CD4-positive, alpha-beta memory T cell (primary cell): ENCODE results near the gene OR4K2. TPM values are rescaled to one million over a fixed set of nuclear protein-coding genes. Genes with fewer than 3 reads are reported as not detected.
"Not testable (repeated sequence)": the region's sequence is repeated elsewhere in the genome, so short reads cannot be mapped to it uniquely, and the experiment has no call there.

Experiments
- CTCF ChIA-PET: fragments of 350-600 bp; sonication (Branson Sonifier 250); formaldehyde crosslinking; loops from one replicate; lab custom pipeline; 2021; ENCODE audit warnings: inconsistent platforms; ENCODE audit not compliant: partially characterized antibody; lab: Charles Lee
- POLR2A ChIA-PET: fragments of 350-600 bp; sonication (Branson Sonifier 250); formaldehyde crosslinking; loops from one replicate; lab custom pipeline; 2021; ENCODE audit not compliant: partially characterized antibody; lab: Charles Lee
- DNase-seq, 5 donors: peaks; one replicate each; pipeline versions ENCODE4 v3.0.0 to v3.0.0-alpha.2; 2020 to 2022; ENCODE audit warnings: mixed read lengths in 1 of 5
- H3K27ac ChIP-seq: one replicate; pipeline ENCODE4 v1.7.0; 2013; ENCODE audit warnings: low read depth, low read length
- H3K27me3 ChIP-seq: 2 replicates; pipeline ENCODE4 v1.7.0; 2013; ENCODE audit warnings: mild to moderate bottlenecking, low read length, moderate library complexity; ENCODE audit not compliant: insufficient read depth
- H3K36me3 ChIP-seq: 2 replicates; pipeline ENCODE4 v1.7.0; 2013; ENCODE audit warnings: mild to moderate bottlenecking, low read length, moderate library complexity; ENCODE audit not compliant: insufficient read depth
- H3K4me1 ChIP-seq: 2 replicates; pipeline ENCODE4 v1.7.0; 2013; ENCODE audit warnings: mild to moderate bottlenecking, low read length, moderate library complexity; ENCODE audit not compliant: insufficient read depth
- H3K4me3 ChIP-seq, 2 donors: one replicate each; pipeline ENCODE4 v1.7.0; 2013; ENCODE audit warnings: low read length in 2 of 2, mild to moderate bottlenecking in 1 of 2
- H3K9me3 ChIP-seq, 2 donors: one replicate each; pipeline ENCODE4 v1.7.0; 2013; ENCODE audit warnings: low read length in 2 of 2, control low read depth in 1 of 2; ENCODE audit not compliant: control insufficient read depth in 1 of 2
- H3K27ac Mint-ChIP-seq, 7 donors: one replicate each; pipeline ENCODE4 v1.8.0; 2020 to 2021; ENCODE audit warnings: mixed read lengths in 7 of 7, mild to moderate bottlenecking in 6 of 7, inconsistent platforms in 3 of 7, moderate library complexity in 3 of 7
- H3K27me3 Mint-ChIP-seq, 2 donors: one replicate each; pipeline ENCODE4 v1.8.0; 2020 to 2021; ENCODE audit warnings: mixed read lengths in 2 of 2
- H3K36me3 Mint-ChIP-seq, 2 donors: one replicate each; pipeline ENCODE4 v1.8.0; 2020 to 2021; ENCODE audit warnings: mixed read lengths in 2 of 2, inconsistent platforms in 1 of 2, mild to moderate bottlenecking in 1 of 2
- H3K4me1 Mint-ChIP-seq, 4 donors: one replicate each; pipeline ENCODE4 v1.8.0; 2020 to 2021; ENCODE audit warnings: mixed read lengths in 4 of 4, mild to moderate bottlenecking in 1 of 4
- H3K4me3 Mint-ChIP-seq, 8 donors: one replicate each; pipeline ENCODE4 v1.8.0; 2020 to 2021; ENCODE audit warnings: mixed read lengths in 8 of 8, mild to moderate bottlenecking in 7 of 8, moderate library complexity in 6 of 8, inconsistent platforms in 3 of 8
- H3K9me3 Mint-ChIP-seq, 8 donors: one replicate each; pipeline ENCODE4 v1.8.0; 2020 to 2021; ENCODE audit warnings: mixed read lengths in 8 of 8, mild to moderate bottlenecking in 5 of 8, inconsistent platforms in 3 of 8, moderate library complexity in 1 of 8
- intact Hi-C: fragments of 100-400 bp; cut with micrococcal nuclease; formaldehyde crosslinking; loops from one replicate; pipeline ENCODE4 v1.15.1; 2023
- polyA plus RNA-seq, 2 donors: library from polyadenylated mRNA; unstranded; fragments of 300-500 nt; fragmentation: Illumina TruSeq; gene quantifications; one replicate each; pipeline ENCODE4 v1.2.3, GENCODE V29; 2021
- total RNA-seq, 2 experiments: library from RNA; stranded (reverse); gene quantifications; one replicate each; pipeline ENCODE4 v1.2.3, GENCODE V29; 2021

Gene OR4K2
- total RNA-seq (not detected), polyA plus RNA-seq (not detected)

GRCh38 chr14:19874842-19875241 is at the start of gene OR4K2:
Gene OR4K2, plus strand, starts transcription at chr14:19875142. Its CDS starts 1,126 bp downstream, at chr14:19876268.
- intact Hi-C loops: no loop called here
- Histone ChIP-seq H3K4me1 (no peaks in the 10 kb centered on the region), H3K4me3 (no peak within 1 kb of the TSS), H3K27ac (no peak within 1 kb of the TSS), H3K36me3 (no peaks in the 10 kb centered on the region), H3K9me3 (no peaks in the 10 kb centered on the region), H3K27me3 (no peaks in the 10 kb centered on the region)
- DNase-seq: no peak
- Mint-ChIP-seq H3K27me3 (no peaks in the 10 kb centered on the region), H3K4me3 (no peak within 1 kb of the TSS), H3K36me3 (no peaks in the 10 kb centered on the region), H3K4me1 (peaks cover 0 to 1% (median under 1%) of the 10 kb centered on the region in 4 donors), H3K27ac (no peak within 1 kb of the TSS), H3K9me3 (peaks cover 0 to 5% (median 0%) of the 10 kb centered on the region in 8 donors)
- ChIA-PET CTCF (interaction anchor here (1.1 kb wide), 1 partner anchor 10 kb away, joined by 3 read pairs; no protein-coding TSS in a partner anchor), POLR2A (no interaction called here)

GRCh38 chr14:19827626-19828244 is 47.2 kb upstream of the OR4K2 start:
- H3K27ac Mint-ChIP-seq, H3K4me1 Mint-ChIP-seq, H3K4me3 Mint-ChIP-seq, H3K27ac ChIP-seq, H3K36me3 Mint-ChIP-seq, H3K4me1 ChIP-seq, H3K4me3 ChIP-seq, H3K9me3 Mint-ChIP-seq, H3K27me3 Mint-ChIP-seq, CTCF ChIA-PET, intact Hi-C loops, DNase-seq, H3K9me3 ChIP-seq, H3K36me3 ChIP-seq, H3K27me3 ChIP-seq: not testable (repeated sequence)
- POLR2A ChIA-PET: interaction anchor here (0.6 kb wide), 1 partner anchor 431 kb away, joined by 5 read pairs; no protein-coding TSS in a partner anchor

- Histone ChIP-seq H3K4me3 (no peak overlapping the region), H3K9me3 (no peaks in the 10 kb centered on the region), H3K36me3 (no peaks in the 10 kb centered on the region), H3K27me3 (no peaks in the 10 kb centered on the region), H3K27ac (no peak overlapping the region), H3K4me1 (no peaks in the 10 kb centered on the region)
- no peak for DNase-seq
- Mint-ChIP-seq H3K9me3 (peaks cover 0 to 6% (median 0%) of the 10 kb centered on the region in 8 donors), H3K36me3 (no peaks in the 10 kb centered on the region), H3K4me3 (no peak overlapping the region), H3K4me1 (no peaks in the 10 kb centered on the region), H3K27ac (no peak overlapping the region), H3K27me3 (peaks cover 0 to under 1% of the 10 kb centered on the region in 2 donors)
- CTCF ChIA-PET: no interaction called here
- intact Hi-C loops: no loop called here
- POLR2A ChIA-PET: no interaction called here
Measured at GRCh38 chr14:19828314-19828713, 46.6 kb upstream of the OR4K2 start.

GRCh38 chr14:19834203-19834848 is 40.6 kb upstream of the OR4K2 start:
- POLR2A ChIA-PET, CTCF ChIA-PET, H3K27me3 ChIP-seq, H3K27ac ChIP-seq, intact Hi-C loops, H3K36me3 ChIP-seq, H3K4me1 Mint-ChIP-seq, H3K27ac Mint-ChIP-seq, DNase-seq, H3K9me3 ChIP-seq, H3K9me3 Mint-ChIP-seq, H3K4me1 ChIP-seq, H3K4me3 ChIP-seq, H3K27me3 Mint-ChIP-seq, H3K4me3 Mint-ChIP-seq, H3K36me3 Mint-ChIP-seq: not testable (repeated sequence)

GRCh38 chr14:19838433-19838832 is 36.5 kb upstream of the OR4K2 start:
- no peaks in the 10 kb centered on the region for H3K4me1 ChIP-seq
- CTCF ChIA-PET: no interaction called here
- no peaks in the 10 kb centered on the region for H3K9me3 ChIP-seq
- DNase-seq: no peak
- POLR2A ChIA-PET: no interaction called here
- Mint-ChIP-seq H3K4me3 (no peak overlapping the region), H3K36me3 (no peaks in the 10 kb centered on the region), H3K27ac (no peak overlapping the region), H3K9me3 (peaks cover 0 to 3% (median 0%) of the 10 kb centered on the region in 8 donors), H3K27me3 (peaks cover 0 to 2% of the 10 kb centered on the region in 2 donors), H3K4me1 (no peaks in the 10 kb centered on the region)
- H3K27me3 ChIP-seq: no peaks in the 10 kb centered on the region
- H3K27ac ChIP-seq: no peak overlapping the region
- intact Hi-C loops: no loop called here
- no peak overlapping the region for H3K4me3 ChIP-seq
- H3K36me3 ChIP-seq: no peaks in the 10 kb centered on the region

GRCh38 chr14:19851365-19851764 is 23.6 kb upstream of the OR4K2 start:
- no peak for DNase-seq
- H3K27ac ChIP-seq: no peak overlapping the region
- H3K9me3 Mint-ChIP-seq: peaks cover 0 to 7% (median 0%) of the 10 kb centered on the region in 8 donors
- no peak overlapping the region for H3K4me3 ChIP-seq
- ChIA-PET CTCF (no interaction called here), POLR2A (no interaction called here)
- no peaks in the 10 kb centered on the region for H3K36me3 Mint-ChIP-seq
- no peak overlapping the region for H3K4me3 Mint-ChIP-seq
- no peaks in the 10 kb centered on the region for H3K27me3 ChIP-seq
- peaks cover 1 to 2% of the 10 kb centered on the region in 2 donors for H3K27me3 Mint-ChIP-seq
- H3K4me1 Mint-ChIP-seq: no peaks in the 10 kb centered on the region
- no peaks in the 10 kb centered on the region for H3K9me3 ChIP-seq
- H3K4me1 ChIP-seq: no peaks in the 10 kb centered on the region
- intact Hi-C loops: no loop called here
- H3K27ac Mint-ChIP-seq: no peak overlapping the region
- no peaks in the 10 kb centered on the region for H3K36me3 ChIP-seq

GRCh38 chr14:19866061-19866669 is 8.8 kb upstream of the OR4K2 start:
- H3K9me3 ChIP-seq, H3K36me3 Mint-ChIP-seq, H3K4me1 ChIP-seq, POLR2A ChIA-PET, H3K36me3 ChIP-seq, H3K27ac ChIP-seq, H3K4me1 Mint-ChIP-seq, intact Hi-C loops, H3K27ac Mint-ChIP-seq, H3K27me3 ChIP-seq, H3K4me3 ChIP-seq, DNase-seq, H3K4me3 Mint-ChIP-seq, H3K27me3 Mint-ChIP-seq, H3K9me3 Mint-ChIP-seq, CTCF ChIA-PET: not testable (repeated sequence)
